DMS79 (cell line): ENCODE results near the gene CAPN13.

Experiments
- DNase-seq: peaks from one replicate; lab custom pipeline; 2025; lab: John Stamatoyannopoulos, UW

The CAPN13 gene

DNA sequence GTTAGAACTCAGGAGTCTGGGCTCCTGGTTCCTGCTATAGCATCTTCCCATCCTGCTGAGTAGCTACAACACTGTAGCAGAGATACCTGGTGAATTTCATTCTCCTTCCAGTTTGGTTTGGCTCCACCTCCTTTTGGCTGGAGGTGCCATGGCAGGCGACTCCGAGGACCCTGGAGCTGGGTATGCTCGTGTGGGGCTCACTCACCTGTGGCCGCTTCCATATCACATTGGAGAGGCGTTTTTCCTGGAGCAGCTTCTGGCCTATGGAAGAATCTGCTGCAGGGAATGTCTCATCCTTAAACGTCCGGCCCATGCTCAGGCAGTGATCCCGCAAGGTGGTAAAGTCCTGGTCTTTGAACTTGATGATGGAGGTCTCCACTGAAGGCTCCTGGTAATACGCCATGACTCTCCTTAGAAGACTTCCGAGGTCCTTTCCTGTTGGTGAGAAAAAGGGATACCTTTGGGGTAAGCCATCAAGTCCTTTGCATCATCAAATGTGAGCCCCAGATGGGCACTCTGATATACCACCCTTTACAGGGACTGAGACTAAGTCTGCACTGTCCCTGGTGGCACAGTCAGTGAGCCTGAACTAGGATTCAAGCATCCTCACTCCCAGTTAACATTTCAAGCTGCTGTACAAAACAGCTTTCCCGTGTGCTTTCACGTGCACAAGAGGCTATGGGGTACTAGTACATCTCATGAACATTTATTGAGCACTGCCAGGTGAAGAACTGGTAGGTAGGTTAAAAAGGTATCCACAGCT is 20.1 kb downstream of the CAPN13 start:
- DNase-seq: no peak

DNA sequence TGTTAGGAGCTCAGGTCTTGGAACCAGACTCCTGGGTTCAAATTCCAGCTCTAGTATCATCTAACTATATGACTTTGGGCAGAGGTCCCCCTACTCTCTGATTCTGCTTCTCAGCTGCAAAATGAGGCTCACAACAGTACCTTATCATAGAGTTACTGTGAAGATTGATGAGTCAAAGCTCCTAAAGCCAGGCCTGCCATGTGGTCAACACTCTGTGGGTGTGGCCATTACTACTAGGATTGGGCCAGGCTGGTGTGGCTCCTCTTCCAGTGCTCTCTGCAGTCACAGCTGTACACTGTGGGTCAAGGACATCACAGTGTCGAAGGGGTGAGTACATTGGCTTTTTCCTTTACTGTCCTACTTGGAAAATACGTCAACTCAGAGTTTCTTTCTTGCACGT is 22.6 kb downstream of the CAPN13 start:
- DNase-seq: no peak

DNA sequence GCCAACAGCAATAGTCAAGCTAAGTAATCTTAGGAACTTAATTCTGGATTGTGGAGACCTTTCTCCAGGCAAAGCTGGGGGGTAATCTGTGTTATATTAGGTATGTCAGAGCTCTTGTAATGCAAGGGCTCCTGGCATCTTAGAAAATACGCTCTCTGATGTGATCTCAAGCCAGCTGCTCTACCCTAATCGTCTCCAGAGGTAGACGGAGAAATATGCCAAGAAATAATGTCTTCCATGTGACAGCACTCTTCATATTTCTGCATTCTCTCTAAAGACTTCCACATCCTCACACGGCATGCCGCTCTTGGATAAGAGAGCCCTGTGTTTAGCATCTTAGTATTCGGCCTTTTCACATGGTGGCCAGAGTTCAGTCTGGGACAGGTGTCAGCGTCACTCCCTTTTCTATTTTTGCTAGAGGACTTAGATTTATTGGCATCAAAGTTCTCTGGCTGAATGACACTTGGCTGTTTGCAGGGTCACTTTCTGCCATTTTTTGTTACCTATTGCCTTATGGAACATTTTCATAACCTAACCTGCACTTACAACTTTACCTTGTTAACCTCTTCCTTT is 25.2 kb downstream of the CAPN13 start:
- no peak for DNase-seq

DNA sequence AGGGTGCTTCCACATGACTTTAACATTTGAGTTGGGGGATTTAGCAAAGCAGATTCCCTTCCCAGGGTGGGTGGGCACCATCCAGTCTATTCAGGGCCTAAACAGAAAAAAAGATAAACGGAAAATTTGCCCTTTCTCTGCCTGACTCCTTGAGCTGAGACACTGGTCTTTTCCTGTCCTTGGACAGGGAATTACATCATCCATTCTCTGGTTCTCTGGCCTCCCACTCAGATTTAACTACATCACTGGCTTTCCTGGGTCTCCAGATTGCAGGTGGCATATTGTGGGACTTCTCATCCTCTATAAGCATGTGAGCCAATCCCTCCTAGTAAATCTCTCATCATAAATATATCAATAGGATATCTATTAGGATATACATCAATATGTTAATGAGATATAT is 25.8 kb downstream of the CAPN13 start:
- DNase-seq: no peak

DNA sequence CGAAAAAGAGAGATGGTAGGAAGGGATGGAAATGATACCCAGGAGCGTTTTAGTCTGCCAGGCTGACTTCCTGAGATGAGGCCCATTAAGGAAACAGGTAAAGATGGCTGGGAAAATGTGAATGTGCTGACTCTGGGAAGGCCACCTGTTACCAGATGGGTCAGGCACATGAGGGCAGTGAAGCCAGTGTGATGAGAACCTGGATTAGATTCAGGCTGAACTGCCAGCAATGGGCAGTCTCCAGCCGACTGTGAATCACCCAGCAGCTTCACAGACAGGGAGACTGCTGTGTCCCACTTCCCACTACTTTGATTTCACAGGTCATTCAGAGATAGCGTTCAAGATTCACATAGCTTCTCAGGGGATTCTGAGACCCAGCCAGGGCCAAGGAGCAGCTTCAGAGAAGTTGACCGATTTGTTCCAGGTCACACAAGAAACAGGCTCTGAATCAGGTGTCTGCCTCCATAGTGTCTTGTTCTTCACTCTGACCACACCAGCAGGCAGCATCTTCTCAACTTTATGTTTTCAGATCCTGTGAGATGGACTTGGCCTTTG is 26.4 kb downstream of the CAPN13 start:
- no peak for DNase-seq

DNA sequence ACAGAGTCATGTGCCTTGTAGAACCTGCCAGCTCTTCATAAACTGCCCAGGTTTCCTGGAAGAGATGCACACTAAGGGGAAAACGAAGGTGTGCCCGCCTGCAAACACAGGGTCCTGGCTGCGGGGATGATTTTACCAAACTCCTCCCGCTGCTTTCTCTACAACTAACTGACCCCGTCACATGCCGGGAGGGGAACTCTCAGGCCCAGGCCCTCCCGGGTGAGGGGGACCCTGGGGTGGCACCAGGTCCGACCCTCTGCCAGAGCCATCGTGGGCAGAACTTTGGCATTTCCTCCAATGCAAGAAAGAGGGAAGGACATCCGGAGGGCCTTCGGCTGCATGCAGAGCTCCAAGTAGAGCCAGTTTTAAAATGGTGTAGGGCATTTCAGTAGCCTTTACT is 28.6 kb downstream of the CAPN13 start:
- DNase-seq: no peak

DNA sequence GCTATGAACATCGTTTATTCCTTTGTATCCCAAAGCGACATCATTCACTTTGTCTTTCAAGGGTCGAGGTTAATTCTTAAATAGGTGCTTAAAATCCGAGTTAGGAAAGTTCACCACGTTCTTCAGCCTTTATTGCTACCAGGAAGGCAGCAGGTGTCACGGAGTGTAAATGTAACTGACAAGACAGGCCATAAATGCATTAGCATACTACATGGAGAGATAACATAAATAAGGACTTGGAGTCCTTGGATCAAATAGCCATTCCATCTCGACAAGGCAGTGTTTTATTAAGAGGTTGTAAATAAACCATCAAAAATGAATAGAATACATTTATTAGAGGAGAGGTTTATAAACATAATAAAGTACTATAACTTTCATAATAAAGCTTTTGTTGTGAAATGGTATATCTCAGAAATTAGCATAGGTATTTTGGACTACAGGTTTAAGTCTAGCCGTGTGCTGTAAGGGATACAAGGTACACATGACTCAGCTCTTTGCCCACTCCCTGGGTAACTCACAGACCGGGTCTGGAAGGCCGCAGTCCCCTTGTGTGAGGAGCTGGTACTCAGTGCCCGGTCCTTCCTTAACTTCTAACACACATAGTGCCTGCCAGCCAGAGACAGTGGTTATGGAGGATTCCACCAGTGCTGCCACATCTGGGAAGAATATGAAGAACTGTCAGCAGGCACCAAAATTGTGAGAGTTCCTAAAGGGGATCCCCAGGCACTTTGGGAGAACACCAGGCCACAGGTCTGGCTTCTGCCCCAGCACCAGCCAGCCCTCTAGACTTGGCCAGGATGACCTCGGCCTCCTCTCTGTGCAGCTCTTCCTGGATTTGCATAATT is 29.4 kb downstream of the CAPN13 start:
- no peak for DNase-seq

DNA sequence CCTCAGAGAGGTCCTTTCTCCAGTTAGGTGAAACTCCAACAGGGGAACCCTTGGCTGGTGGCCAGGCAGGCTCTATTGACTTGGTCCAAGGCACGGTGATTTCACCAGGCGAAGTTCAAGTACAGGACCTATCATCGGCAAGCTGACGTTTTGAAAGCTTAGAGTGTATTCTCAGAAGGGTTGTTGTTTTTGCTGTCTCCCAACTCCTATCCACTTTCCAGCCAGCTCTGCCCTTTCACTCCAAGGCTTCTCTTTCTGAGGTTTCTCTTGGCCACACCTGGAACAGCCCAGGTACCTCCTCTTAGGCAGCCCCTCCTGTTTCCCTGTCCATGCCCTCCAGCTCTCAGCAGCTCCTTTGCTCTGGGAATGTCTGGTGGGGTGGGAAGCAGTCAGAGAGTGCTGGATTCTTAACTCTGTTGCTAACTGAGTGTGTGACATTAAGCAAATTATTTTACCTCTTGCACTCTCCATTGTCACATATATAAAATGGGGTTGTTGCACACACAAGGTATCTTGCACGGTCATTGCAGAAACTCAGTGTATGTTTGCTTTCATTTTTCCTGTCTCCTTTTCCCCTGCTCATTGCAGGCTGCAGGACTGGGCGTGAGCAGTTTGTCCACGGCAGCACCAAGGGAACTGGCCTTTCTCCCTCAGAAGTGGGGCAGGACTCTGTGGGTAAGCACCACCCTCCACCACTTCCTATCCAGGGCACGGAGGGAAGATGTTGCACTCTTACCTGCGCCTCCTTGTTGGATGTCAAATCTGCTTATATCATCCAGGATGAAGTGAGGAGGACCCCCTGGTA is 30.2 kb downstream of the CAPN13 start:
- no peak for DNase-seq

DNA sequence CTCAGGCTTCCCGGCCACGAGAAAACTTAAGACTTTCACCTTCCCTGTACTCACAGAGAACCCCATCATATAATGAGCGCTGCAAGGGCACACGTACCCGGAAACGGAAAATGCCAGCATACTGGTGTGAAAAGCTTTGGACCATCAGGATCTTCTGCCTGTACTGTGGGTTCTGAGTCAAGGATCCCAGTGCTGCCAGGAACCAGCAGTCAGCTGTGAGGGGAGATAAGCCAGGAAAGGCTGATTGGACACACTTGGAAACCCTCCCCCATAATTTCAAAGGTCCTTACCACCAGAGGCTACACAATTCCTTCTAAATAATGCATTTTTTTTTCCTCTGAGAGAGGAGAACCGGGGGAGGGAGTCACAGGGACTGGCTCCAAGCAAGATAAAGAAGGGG is 31.4 kb downstream of the CAPN13 start:
- DNase-seq: no peak

DNA sequence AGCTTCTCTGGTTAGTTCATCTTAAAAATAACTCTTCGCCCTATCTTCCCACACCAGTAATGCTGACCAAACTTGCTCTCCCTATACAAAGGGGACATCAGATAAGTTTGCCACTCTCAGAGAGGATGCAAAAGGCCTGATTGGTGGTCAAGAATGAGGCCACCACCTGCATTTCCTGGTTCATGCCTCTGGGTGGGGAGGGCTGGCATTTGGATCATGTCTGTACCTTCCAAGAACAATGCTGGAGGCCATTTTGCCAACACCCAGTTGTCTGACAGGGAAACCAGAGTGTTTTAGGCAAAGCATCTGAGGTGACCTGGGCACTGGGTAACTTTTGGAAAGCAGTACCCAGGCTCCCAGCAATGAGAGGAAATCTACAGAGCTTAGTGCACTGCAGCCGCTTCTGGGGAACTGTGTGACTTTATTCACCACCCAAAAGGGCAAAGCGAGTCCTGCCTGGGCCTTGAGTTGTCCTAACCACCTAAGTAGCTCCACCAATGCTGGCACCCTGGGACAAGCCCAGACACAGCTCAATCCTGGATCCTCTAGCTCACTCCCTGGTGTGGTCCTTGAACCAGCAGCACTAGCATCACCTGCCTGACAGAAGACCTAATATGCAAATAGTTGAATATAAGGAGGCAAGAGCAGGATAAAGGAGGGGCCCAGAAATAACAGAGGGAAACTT is 35.1 kb downstream of the CAPN13 start:
- no peak for DNase-seq

DNA sequence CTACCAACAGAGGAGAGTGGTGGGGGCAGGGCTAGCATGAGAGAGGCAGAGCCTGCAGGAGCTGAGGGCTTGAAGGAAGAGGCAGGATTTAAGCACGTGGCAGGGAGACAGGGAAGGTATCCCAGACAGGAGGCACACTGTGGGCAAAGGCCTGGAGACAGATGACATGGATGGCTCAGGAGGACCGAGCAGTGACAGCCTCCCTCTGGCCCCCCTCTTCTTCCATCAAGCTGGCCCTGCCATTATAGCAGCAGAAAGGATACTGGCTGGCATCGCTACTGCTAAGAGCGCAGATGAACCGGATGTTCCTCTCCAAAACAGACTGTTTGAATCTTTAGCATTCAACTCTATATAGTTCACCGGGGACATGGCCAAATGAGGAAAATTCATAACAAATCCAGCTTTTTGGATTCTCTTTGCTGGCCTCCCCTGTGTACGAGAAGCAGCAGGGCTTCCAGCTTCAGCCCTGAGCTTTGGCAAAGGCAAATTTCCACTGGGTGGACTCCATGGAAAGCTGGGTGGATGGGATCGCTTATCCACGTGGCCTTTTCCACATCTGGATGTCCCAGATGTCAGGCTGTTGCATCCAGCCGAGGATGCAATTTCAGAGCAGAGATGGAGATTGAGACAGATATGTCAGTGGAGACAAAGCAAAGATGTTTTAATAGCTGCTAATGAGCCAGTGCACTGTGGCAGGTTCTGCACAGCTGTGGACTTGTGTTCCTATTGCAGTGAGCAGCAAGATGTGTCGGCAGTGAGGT is 36.2 kb downstream of the CAPN13 start:
- DNase-seq: no peak

DNA sequence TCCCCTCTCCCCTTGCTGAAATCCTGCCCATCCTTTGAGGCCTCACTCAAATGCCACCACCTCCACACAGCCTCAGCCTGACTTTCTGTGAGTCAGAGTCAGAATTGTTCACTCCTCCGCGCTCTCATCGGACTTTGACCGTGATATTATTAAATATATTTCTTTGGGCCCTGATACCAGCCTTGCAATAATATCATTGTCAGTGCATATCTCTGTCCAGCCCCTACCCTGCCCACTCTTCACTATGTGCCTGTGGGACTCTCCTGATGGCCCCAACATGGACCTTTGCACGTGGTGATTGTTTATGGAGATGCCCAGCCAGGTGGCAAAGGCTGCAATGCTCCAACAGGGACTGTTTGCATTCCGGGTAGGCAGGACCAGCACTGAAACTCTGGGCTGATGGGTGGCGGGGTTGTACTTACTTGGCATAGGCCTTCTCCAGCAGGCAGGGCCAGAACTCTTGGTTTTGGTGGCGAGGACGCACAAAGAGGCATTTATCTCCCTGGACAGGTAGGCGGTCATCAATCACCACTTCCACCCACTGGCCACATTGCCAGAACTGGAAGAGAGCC is 37.3 kb downstream of the CAPN13 start:
- DNase-seq: no peak

DNA sequence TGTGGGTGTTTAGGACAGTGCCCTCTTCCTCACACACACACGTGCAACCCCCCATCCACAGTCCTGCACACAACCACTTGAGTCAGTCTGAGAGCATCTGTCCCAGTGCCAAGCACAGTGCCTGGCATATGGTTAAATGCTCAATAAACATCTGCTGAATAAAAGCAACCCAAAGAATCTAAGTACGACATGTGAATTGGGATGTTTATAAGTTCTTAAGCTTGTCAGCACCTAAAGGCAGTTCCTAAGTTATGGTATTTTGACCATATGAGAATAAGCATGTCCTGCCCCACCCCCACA is 37.8 kb downstream of the CAPN13 start:
- no peak for DNase-seq

DNA sequence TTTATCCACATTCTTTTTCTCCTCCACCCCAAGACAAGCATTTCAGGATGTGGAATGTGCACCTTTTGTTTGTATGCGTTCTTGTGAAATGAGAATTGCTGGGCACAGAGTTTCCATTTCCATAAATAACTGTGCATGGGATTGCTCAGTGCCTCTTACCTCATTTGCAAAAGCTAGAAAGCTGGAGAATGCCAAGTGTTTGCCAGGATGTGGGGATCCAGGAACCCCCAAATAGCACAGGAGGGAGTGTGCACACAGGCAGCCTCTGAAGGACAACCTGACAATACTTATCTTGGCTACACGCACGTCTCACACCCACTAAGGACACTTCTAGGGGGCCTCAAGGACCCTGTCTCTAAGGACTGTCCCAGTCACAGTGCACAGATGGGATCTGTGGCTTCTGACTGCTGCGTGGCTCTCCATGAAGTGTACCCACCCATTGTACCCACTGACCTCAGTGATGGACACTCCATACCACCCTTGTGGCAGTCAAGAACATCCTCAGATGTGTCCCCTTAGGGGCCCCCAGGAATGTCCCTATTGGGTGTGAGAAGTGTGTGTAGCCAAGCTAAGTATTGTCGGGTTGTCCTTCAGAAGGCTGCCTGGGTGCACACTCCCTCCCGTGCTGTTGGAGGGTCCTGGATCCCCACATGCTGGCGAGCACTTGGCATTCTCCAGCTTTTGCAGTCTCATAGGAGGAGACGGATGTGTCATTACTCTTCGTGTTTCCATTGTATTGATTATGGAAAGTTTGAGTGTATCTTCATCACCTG is 38.4 kb downstream of the CAPN13 start:
- no peak for DNase-seq

DNA sequence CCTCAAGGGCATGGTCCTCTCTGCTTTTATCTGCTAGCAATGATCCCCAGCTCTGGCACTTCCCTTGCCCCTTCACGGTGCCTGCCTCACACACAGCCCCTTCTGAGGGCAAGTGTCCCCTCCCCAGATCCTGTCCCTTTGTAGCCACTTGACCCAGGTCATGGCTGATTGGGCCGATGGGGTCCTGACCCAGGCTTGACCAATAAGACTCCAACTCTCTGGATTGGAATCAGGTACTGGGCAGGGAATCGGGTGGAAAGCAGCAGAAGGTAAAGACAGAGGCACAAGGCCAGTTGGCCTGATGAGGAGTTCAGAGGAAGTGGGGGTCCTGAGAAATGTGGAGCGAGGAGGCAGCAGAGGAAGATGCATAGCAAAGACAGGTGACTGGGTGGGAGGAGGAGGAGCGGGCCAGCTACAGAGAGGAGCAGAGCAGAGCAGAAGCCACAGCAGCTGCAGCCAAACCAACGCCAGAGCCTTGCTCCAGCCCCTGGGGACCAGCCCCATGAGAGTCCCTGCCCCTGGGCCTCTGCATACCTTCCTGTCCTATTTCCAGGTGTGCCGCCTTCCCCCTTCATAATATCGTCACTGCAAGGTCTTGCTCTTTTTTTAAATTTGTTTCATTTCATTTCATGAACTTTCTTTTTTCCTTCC is 39.1 kb downstream of the CAPN13 start:
- no peak for DNase-seq

DNA sequence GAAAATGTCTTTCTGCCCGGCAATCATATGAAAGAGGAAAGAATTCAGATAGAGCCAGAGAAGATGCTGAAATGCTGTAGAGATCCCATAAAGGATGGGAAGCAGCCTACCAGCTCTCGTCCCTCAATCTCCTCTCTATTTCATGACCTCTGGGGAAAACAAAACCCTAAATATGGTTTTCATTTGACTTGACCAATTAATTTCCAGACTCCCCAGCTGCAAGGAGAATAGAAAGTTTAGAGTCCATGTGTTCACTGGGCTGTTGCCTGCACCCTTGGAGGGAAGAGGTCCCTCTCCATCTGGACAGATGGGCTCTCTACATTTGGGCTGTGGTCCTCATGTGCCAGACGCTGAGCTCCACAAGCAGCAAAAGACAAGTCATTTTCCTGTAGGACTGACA is 40.6 kb downstream of the CAPN13 start:
- no peak for DNase-seq

DNA sequence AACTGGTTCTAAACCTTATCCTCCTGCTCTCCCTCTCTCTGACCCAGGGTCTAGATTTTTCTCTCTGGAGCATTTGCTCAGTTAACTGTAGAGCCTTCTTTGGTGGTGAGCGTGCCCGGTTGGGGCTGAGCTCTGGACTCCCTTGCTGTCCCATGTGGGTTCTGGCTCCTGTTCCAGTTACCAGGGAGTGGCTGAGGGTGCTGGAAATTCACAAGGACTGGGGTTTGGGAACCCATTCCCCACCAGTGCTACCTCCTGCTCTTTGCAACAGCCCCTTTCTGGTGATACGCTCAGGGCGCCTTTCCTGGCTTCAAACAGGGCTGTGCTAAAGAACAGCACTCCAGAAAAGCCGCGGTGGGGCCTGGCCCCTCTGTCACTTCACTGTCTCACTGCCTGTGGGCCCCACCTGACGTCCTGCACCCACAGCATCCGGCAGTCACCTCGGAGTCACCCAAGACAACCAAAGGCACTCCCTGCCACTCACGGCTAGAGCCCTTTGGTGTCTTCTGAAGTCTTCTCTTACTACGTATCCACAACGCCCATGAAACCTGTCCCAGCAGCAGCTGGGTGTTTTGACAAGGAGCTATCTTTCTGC is 41.3 kb downstream of the CAPN13 start:
- no peak for DNase-seq

DNA sequence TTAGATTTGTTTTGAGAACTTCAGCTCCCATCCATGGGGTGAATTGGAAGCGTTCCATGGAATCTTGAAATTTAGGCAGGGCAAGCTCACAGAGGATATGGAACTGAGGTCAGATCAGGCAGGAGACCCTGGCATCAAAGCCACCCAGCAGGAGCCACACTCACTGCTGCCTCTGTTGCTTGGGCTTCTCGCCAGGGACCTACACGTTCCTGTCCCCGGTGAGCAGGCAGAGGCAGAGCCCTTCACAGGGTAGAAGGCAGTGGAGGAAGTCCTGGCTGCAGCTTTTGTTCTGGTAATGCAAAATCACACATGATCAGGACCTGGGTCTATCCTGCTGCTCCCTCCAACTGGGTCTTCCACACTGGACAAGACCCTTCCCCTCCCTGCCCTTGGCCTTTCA is 42.1 kb downstream of the CAPN13 start:
- no peak for DNase-seq
